OCI-LY3 (cell line): ENCODE data around the gene SPPL3.

Experiments used
- H2AFZ ChIP-seq: fragments of 200-600, 300-600 bp; shearing (Covaris generic); 2 replicates; pipeline ENCODE4 v1.6.0; 2014; ENCODE audit warnings: antibody characterized with exemption, low read depth, low read length
- H3K27ac ChIP-seq: fragments of 200-600, 300-600 bp; sonication (generic); 2 replicates; pipeline ENCODE4 v1.5.1; 2014; ENCODE audit warnings: mild to moderate bottlenecking, low read length, moderate library complexity, mixed read lengths
- H3K27me3 ChIP-seq: fragments of 200-600, 300-600 bp; sonication (generic); 2 replicates; pipeline ENCODE4 v1.6.1; 2014; ENCODE audit warnings: low read depth, low read length, mixed read lengths
- H3K36me3 ChIP-seq: fragments of 200-600, 300-600 bp; sonication (generic); replicated peaks from 2 replicates; pipeline ENCODE3; 2014; ENCODE audit warnings: low read depth, low read length, mixed read lengths
- H3K4me1 ChIP-seq: fragments of 300-600, 200-600 bp; sonication (generic); 2 replicates; pipeline ENCODE4 v1.6.1; 2014; ENCODE audit warnings: low read length, mixed read lengths
- H3K4me2 ChIP-seq: fragments of 200-600, 300-600 bp; sonication (generic); 2 replicates; pipeline ENCODE4 v1.6.1; 2014; ENCODE audit warnings: low read length, mixed read lengths
- H3K4me3 ChIP-seq: fragments of 300-600, 200-600 bp; sonication (generic); 2 replicates; pipeline ENCODE4 v1.5.1; 2014; ENCODE audit warnings: antibody characterized with exemption, mild to moderate bottlenecking, low read length, moderate library complexity
- H3K79me2 ChIP-seq: fragments of 300-600, 200-600 bp; shearing (Covaris generic); 2 replicates; pipeline ENCODE4 v1.6.1; 2014; ENCODE audit warnings: mild to moderate bottlenecking, low read length, mixed read lengths
- H3K9ac ChIP-seq: fragments of 300-600, 200-600 bp; shearing (Covaris generic); 2 replicates; pipeline ENCODE4 v1.6.0; 2014; ENCODE audit warnings: mild to moderate bottlenecking, low read length, moderate library complexity
- H3K9me3 ChIP-seq: fragments of 200-600, 300-600 bp; shearing (Covaris generic); 2 replicates; pipeline ENCODE4 v1.6.1; 2014; ENCODE audit warnings: low read length, mixed read lengths; ENCODE audit not compliant: insufficient read depth
- H4K20me1 ChIP-seq: fragments of 200-600, 300-600 bp; sonication (generic); 2 replicates; pipeline ENCODE4 v1.6.1; 2016; ENCODE audit warnings: low read length, mixed read lengths; ENCODE audit not compliant: insufficient read depth
- EZH2phosphoT487 ChIP-seq: fragments of 200-600 bp; shearing (Covaris generic); IDR thresholded peaks from 2 replicates; pipeline ENCODE4 v1.6.1; 2018; ENCODE audit warnings: antibody characterized with exemption, mixed run types, low read depth
- TF ChIP-seq, protein P1 (sequence below): fragments of 200-600, 300-600 bp; sonication (generic); IDR thresholded peaks from 2 replicates; pipeline ENCODE4 v1.5.1; 2014; ENCODE audit warnings: antibody characterized with exemption, low read length, low read depth

Gene SPPL3

DNA sequence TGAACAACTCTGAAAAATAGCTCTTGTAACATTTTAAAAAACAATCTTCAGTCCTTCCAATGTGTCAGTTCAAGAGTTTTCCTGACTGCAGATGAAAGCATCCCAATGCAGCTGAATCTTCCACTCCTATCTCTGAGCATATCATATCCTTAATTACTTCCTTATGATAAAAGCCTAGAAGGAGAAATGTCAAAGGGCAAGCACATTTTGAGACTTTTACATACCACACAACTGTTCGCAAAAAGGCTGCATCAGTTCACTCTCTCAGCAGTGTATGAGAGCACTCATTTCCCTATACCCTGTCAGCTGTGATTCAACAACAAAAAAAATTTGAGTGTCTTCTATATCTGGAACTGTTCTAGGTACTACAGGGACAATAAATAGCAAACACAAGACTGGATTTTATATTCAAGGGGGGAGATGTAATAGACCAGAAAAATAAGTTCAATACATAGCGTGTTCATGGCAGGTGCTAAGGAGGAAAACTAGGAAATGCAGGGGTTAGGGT is 112.4 kb downstream of the SPPL3 start:
- H3K4me2 ChIP-seq, result no peak overlapping the region
- H2AFZ ChIP-seq, result no peak overlapping the region
- peaks cover 6% of the 10 kb centered on the region for H3K4me1 ChIP-seq
- peaks cover 14% of the 10 kb centered on the region; the same call in 1 of the 2 replicates for H3K9me3 ChIP-seq
- peaks cover 23% of the 10 kb centered on the region for H3K36me3 ChIP-seq
- H3K9ac ChIP-seq, result no peak overlapping the region
- no peaks in the 10 kb centered on the region for H4K20me1 ChIP-seq
- no peaks in the 10 kb centered on the region for H3K27me3 ChIP-seq
- TF ChIP-seq, protein P1, sequence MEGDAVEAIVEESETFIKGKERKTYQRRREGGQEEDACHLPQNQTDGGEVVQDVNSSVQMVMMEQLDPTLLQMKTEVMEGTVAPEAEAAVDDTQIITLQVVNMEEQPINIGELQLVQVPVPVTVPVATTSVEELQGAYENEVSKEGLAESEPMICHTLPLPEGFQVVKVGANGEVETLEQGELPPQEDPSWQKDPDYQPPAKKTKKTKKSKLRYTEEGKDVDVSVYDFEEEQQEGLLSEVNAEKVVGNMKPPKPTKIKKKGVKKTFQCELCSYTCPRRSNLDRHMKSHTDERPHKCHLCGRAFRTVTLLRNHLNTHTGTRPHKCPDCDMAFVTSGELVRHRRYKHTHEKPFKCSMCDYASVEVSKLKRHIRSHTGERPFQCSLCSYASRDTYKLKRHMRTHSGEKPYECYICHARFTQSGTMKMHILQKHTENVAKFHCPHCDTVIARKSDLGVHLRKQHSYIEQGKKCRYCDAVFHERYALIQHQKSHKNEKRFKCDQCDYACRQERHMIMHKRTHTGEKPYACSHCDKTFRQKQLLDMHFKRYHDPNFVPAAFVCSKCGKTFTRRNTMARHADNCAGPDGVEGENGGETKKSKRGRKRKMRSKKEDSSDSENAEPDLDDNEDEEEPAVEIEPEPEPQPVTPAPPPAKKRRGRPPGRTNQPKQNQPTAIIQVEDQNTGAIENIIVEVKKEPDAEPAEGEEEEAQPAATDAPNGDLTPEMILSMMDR, result no peak
- no peak for TF ChIP-seq EZH2phosphoT487
- H3K79me2 ChIP-seq, result 0 out of 2 replicates have a peak, but pooled peaks cover 2% of the 10 kb centered on the region
- no peak overlapping the region for H3K27ac ChIP-seq
- no peak overlapping the region for H3K4me3 ChIP-seq

DNA sequence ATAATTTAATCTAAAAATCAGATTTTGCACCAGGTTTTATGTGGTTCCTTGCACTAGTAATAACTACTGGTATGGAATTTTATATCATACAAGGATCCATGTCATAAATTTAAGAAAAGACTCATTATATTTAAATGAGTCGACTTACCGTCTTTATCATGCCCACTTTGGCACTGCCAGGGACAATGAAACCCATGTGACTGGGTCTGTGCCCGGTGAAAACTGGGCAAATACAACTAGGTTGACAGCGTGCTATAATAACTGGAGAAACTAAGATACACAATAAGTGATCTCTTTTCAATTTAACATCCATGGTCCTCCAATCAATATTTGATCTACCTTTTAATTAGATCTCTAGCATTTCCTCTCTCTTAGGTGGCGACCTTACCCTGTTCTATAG is 114.0 kb downstream of the SPPL3 start:
- H3K9ac ChIP-seq, result no peak overlapping the region
- H3K27me3 ChIP-seq, result no peaks in the 10 kb centered on the region
- H3K36me3 ChIP-seq, result peaks cover 9% of the 10 kb centered on the region
- no peak overlapping the region for H3K4me3 ChIP-seq
- TF ChIP-seq, protein P1, result no peak
- TF ChIP-seq EZH2phosphoT487, result no peak
- H3K4me2 ChIP-seq, result no peak overlapping the region
- H3K79me2 ChIP-seq, result no peaks in the 10 kb centered on the region
- H4K20me1 ChIP-seq, result no peaks in the 10 kb centered on the region
- H2AFZ ChIP-seq, result no peak overlapping the region
- peaks cover 6% of the 10 kb centered on the region for H3K4me1 ChIP-seq
- 0 out of 2 replicates have a peak, but pooled peaks cover 6% of the 10 kb centered on the region for H3K9me3 ChIP-seq
- H3K27ac ChIP-seq, result no peak overlapping the region

DNA sequence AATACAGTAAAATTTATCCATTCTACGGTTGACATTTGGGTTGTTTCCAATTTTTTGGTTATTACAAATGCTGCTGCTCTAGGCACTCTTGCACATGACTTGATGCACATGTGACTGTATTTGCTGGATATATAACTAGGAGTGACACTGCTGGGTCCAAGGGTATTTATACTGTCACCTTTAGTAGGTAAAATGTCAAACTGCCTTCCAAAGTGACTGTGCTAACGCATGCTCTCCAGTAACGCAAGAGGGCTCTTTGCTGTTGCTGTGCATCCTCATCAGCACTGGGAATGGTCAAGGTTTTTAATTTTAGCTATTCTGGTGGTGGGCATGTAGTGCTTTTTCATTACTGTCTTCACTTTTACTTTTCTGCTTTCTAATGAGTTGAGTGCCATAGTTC is 116.3 kb downstream of the SPPL3 start:
- H3K9ac ChIP-seq, result no peak overlapping the region
- no peaks in the 10 kb centered on the region for H3K79me2 ChIP-seq
- H3K36me3 ChIP-seq, result peaks cover 11% of the 10 kb centered on the region
- no peak overlapping the region for H3K4me3 ChIP-seq
- H3K4me1 ChIP-seq, result peaks cover 6% of the 10 kb centered on the region
- no peaks in the 10 kb centered on the region for H3K9me3 ChIP-seq
- H3K27me3 ChIP-seq, result no peaks in the 10 kb centered on the region
- TF ChIP-seq, protein P1, result no peak
- no peak for TF ChIP-seq EZH2phosphoT487
- H3K27ac ChIP-seq, result no peak overlapping the region
- no peak overlapping the region for H2AFZ ChIP-seq
- no peaks in the 10 kb centered on the region for H4K20me1 ChIP-seq
- no peak overlapping the region for H3K4me2 ChIP-seq

GRCh38 chr12:120784804-120785203 is 119.4 kb downstream of the SPPL3 start:
- no peak overlapping the region for H3K27ac ChIP-seq

More at GRCh38 chr12:120784804-120785203, 119.4 kb downstream of the SPPL3 start:
- no peak overlapping the region for H3K4me2 ChIP-seq
- no peaks in the 10 kb centered on the region for H3K79me2 ChIP-seq
- H3K9me3 ChIP-seq, result no peaks in the 10 kb centered on the region
- no peak overlapping the region for H3K9ac ChIP-seq
- H4K20me1 ChIP-seq, result no peaks in the 10 kb centered on the region
- H3K27me3 ChIP-seq, result no peaks in the 10 kb centered on the region
- peaks cover 22% of the 10 kb centered on the region for H3K36me3 ChIP-seq
- no peak for TF ChIP-seq EZH2phosphoT487
- TF ChIP-seq, protein P1, result no peak
- H3K4me1 ChIP-seq, result no peaks in the 10 kb centered on the region
- no peak overlapping the region for H2AFZ ChIP-seq
- H3K4me3 ChIP-seq, result no peak overlapping the region
